Endodermal cell (in vitro differentiated cells): ENCODE results near the gene GRM4. TPM values are rescaled to one million over a fixed set of nuclear protein-coding genes. Genes with fewer than 3 reads are reported as not detected.

ENCODE experiments used
- DNase-seq: peaks from one replicate; pipeline ENCODE4 v3.0.0-alpha.2; 2017
- H3K27ac ChIP-seq: 2 replicates; pipeline ENCODE4 v1.5.1; 2013; ENCODE audit warnings: mild to moderate bottlenecking, low read depth, low read length, moderate library complexity
- H3K27me3 ChIP-seq: 2 replicates; pipeline ENCODE4 v1.6.1; 2013; ENCODE audit warnings: mild to moderate bottlenecking, low read length, moderate library complexity; ENCODE audit not compliant: insufficient read depth, control insufficient read depth, poor library complexity, severe bottlenecking
- H3K36me3 ChIP-seq: 2 replicates; pipeline ENCODE4 v1.7.0; 2013; ENCODE audit warnings: mild to moderate bottlenecking, low read length, moderate library complexity; ENCODE audit not compliant: control insufficient read depth, insufficient read depth
- H3K4me1 ChIP-seq: one replicate; pipeline ENCODE4 v1.7.0; 2013; ENCODE audit warnings: low read length; ENCODE audit not compliant: control insufficient read depth, insufficient read depth
- H3K4me3 ChIP-seq: 2 replicates; pipeline ENCODE4 v1.5.1; 2013; ENCODE audit warnings: mild to moderate bottlenecking, low read length, moderate library complexity
- H3K9ac ChIP-seq: 2 replicates; pipeline ENCODE4 v1.6.1; 2013; ENCODE audit warnings: mild to moderate bottlenecking, low read length, moderate library complexity; ENCODE audit not compliant: poor library complexity, severe bottlenecking; ENCODE audit errors: extremely low read depth
- H3K9me3 ChIP-seq: 2 replicates; pipeline ENCODE4 v1.6.1; 2013; ENCODE audit warnings: mild to moderate bottlenecking, low read length, moderate library complexity; ENCODE audit not compliant: control insufficient read depth
- H3K27ac Mint-ChIP-seq: 2 replicates; pipeline ENCODE4 v1.8.0; 2020; ENCODE audit warnings: mixed read lengths
- H3K27me3 Mint-ChIP-seq: 2 replicates; pipeline ENCODE4 v1.8.0; 2021; ENCODE audit warnings: mild to moderate bottlenecking, mixed read lengths; ENCODE audit not compliant: insufficient read depth
- H3K36me3 Mint-ChIP-seq: 2 replicates; pipeline ENCODE4 v1.8.0; 2020; ENCODE audit warnings: low read depth, mixed read lengths
- H3K4me1 Mint-ChIP-seq: 2 replicates; pipeline ENCODE4 v1.8.0; 2020; ENCODE audit warnings: mixed read lengths
- H3K4me3 Mint-ChIP-seq: 2 replicates; pipeline ENCODE4 v1.8.0; 2020; ENCODE audit warnings: mild to moderate bottlenecking, moderate library complexity, mixed read lengths
- H3K9me3 Mint-ChIP-seq: 2 replicates; pipeline ENCODE4 v1.8.0; 2020; ENCODE audit warnings: mild to moderate bottlenecking, mixed read lengths
- CTCF ChIP-seq: fragments of 200-600 bp; sonication (generic); conservative IDR thresholded peaks from 2 replicates; pipeline ENCODE4 v1.5.0; 2021; ENCODE audit warnings: antibody characterized with exemption, mild to moderate bottlenecking
- WGBS, 2 experiments: methylation state at CpG; one replicate each; pipeline versions ENCODE4 v1.1.5 to v1.1.7; 2013; ENCODE audit warnings: missing lambda C conversion rate in 2 of 2, mixed read lengths in 1 of 2; ENCODE audit not compliant: insufficient coverage in 1 of 2, insufficient read length in 1 of 2; 5-methylcytosine and 5-hydroxymethylcytosine counted together
- total RNA-seq, 2 donors: library from RNA; stranded (reverse); fragmentation: NEBNext Ultra II Directional in 1 of 2; extraction: Animal tissue kit (Norgen Biotek cat#: 25700) in 1 of 2; gene quantifications; 2 replicates in 1 of 2; 3 replicates in 1 of 2; pipeline ENCODE4 v1.2.1, GENCODE V29; 2021

GRM4 gene
- total RNA-seq, 2 donors from 2014 or later, result 3.1 to 9.1 TPM

- no peak overlapping the region for H3K4me3 ChIP-seq
- no peak for TF ChIP-seq CTCF
- no peak for DNase-seq
- no peak overlapping the region for H3K4me3 Mint-ChIP-seq
- no peak overlapping the region for H3K9ac ChIP-seq
- H3K4me1 ChIP-seq, result no peaks in the 10 kb centered on the region
- H3K27me3 Mint-ChIP-seq, result no peaks in the 10 kb centered on the region
- no peaks in the 10 kb centered on the region for H3K27me3 ChIP-seq
- no peaks in the 10 kb centered on the region for H3K36me3 ChIP-seq
- H3K4me1 Mint-ChIP-seq, result peaks cover 4% of the 10 kb centered on the region
- H3K9me3 ChIP-seq, result no peaks in the 10 kb centered on the region
- no peaks in the 10 kb centered on the region for H3K36me3 Mint-ChIP-seq
- 70 to 80% methylated on average over 2 to 12 of the region's 12 CpGs for WGBS, 2 experiments
- H3K27ac ChIP-seq, result no peak overlapping the region
- H3K27ac Mint-ChIP-seq, result peak overlapping the region; percentile 71
- H3K9me3 Mint-ChIP-seq, result no peaks in the 10 kb centered on the region
These were observed 51.3 kb downstream of the GRM4 start for GRCh38 chr6:34094474-34095135.

- H3K4me1 ChIP-seq, result no peaks in the 10 kb centered on the region
- WGBS, 2 experiments, result 86 to 88% methylated on average over 4 of the region's 4 CpGs
- H3K36me3 Mint-ChIP-seq, result no peaks in the 10 kb centered on the region
- H3K9me3 ChIP-seq, result no peaks in the 10 kb centered on the region
- no peak for TF ChIP-seq CTCF
- no peak overlapping the region for H3K9ac ChIP-seq
- H3K36me3 ChIP-seq, result no peaks in the 10 kb centered on the region
- no peak overlapping the region for H3K4me3 ChIP-seq
- no peaks in the 10 kb centered on the region for H3K9me3 Mint-ChIP-seq
- no peaks in the 10 kb centered on the region for H3K27me3 ChIP-seq
- peak overlapping the region; percentile 71 for H3K27ac Mint-ChIP-seq
- H3K27me3 Mint-ChIP-seq, result no peaks in the 10 kb centered on the region
- DNase-seq, result no peak
- H3K4me1 Mint-ChIP-seq, result peaks cover 4% of the 10 kb centered on the region
- no peak overlapping the region for H3K4me3 Mint-ChIP-seq
- H3K27ac ChIP-seq, result no peak overlapping the region
These were observed 51.9 kb downstream of the GRM4 start for GRCh38 chr6:34093854-34094430.

- no peak overlapping the region for H3K4me3 ChIP-seq
- H3K9ac ChIP-seq, result no peak overlapping the region
- H3K36me3 ChIP-seq, result no peaks in the 10 kb centered on the region
- peak overlapping the region; percentile 55 for H3K27ac Mint-ChIP-seq
- no peak for DNase-seq
- H3K4me3 Mint-ChIP-seq, result no peak overlapping the region
- H3K9me3 ChIP-seq, result no peaks in the 10 kb centered on the region
- H3K27me3 ChIP-seq, result no peaks in the 10 kb centered on the region
- no peak for TF ChIP-seq CTCF
- H3K27me3 Mint-ChIP-seq, result no peaks in the 10 kb centered on the region
- no peaks in the 10 kb centered on the region for H3K4me1 ChIP-seq
- H3K36me3 Mint-ChIP-seq, result no peaks in the 10 kb centered on the region
- H3K9me3 Mint-ChIP-seq, result no peaks in the 10 kb centered on the region
- peaks cover 4% of the 10 kb centered on the region for H3K4me1 Mint-ChIP-seq
- WGBS, 2 experiments, result 85 to 95% methylated on average over 3 to 6 of the region's 6 CpGs
- no peak overlapping the region for H3K27ac ChIP-seq
These were observed 52.7 kb downstream of the GRM4 start for GRCh38 chr6:34093206-34093605.
